HepG2 (cell line): ENCODE measurements around the gene DIS3L2. TPM values are rescaled to one million over a fixed set of nuclear protein-coding genes. Genes with fewer than 3 reads are reported as not detected.

ENCODE experiments used
- ATAC-seq: fragments of 200-7000 bp; cut with Tn5 transposase; 3 replicates; pipeline ENCODE4 v1.9.1; 2020; ENCODE audit warnings: mild to moderate bottlenecking, moderate library complexity
- BruUV-seq: library from RNA; stranded (reverse); fragments of 400-500 nt; replicated peaks from 2 replicates; lab custom pipeline; 2021; lab: Mats Ljungman, UMichigan
- CTCF ChIA-PET: fragments of 300-600 bp; formaldehyde crosslinking; extraction: SDS; loops from one replicate; lab custom pipeline; 2021; ENCODE audit warnings: low total read pairs, inconsistent platforms, low intra/inter-chr PET ratio; lab: Yijun Ruan, JAX
- POLR2A ChIA-PET: fragments of 350-600 bp; sonication (Branson Sonifier 250); formaldehyde crosslinking; loops from one replicate; lab custom pipeline; 2020; ENCODE audit warnings: antibody characterized with exemption, inconsistent platforms; lab: Yijun Ruan, JAX
- DNase-seq: peaks from one replicate; pipeline ENCODE4 v3.0.0-alpha.2; 2015; ENCODE audit warnings: low spot score
- FAIRE-seq: peaks from 3 replicates; lab custom pipeline; 2011; peaks lifted over from hg19 to GRCh38; lab: Jason Lieb, UNC
- H2AFZ ChIP-seq: one replicate; pipeline ENCODE4 v1.6.1; 2011; ENCODE audit warnings: low read length, inconsistent platforms
- H3K27ac ChIP-seq: fragments of 300-600 bp; 3 replicates; pipeline ENCODE4 v1.8.0; 2011; ENCODE audit warnings: mixed run types, mild to moderate bottlenecking, mixed read lengths, low read length, inconsistent platforms; ENCODE audit not compliant: insufficient read depth; ENCODE audit errors: extremely low read length
- H3K27me3 ChIP-seq, 2 experiments: fragments of 200-600 bp in 1 of 2; 2 replicates in 1 of 2; 3 replicates in 1 of 2; pipeline versions ENCODE4 v1.6.0 to v1.8.0; 2011; ENCODE audit warnings: low read length in 2 of 2, mild to moderate bottlenecking in 2 of 2, moderate library complexity in 2 of 2, inconsistent platforms in 1 of 2; ENCODE audit not compliant: insufficient read depth in 2 of 2, control insufficient read depth in 1 of 2
- H3K36me3 ChIP-seq, 2 experiments: fragments of 200-600 bp in 1 of 2; replicated peaks in 1 of 2; 2 replicates in 1 of 2; 3 replicates in 1 of 2; pipeline versions ENCODE4 v1.5.1 to v1.8.0; 2011; ENCODE audit warnings: low read length in 2 of 2, inconsistent platforms in 1 of 2; ENCODE audit not compliant: insufficient read depth in 2 of 2, control insufficient read depth in 1 of 2
- H3K4me1 ChIP-seq: 2 replicates; pipeline ENCODE4 v1.5.1; 2012; ENCODE audit warnings: low read length, inconsistent platforms; ENCODE audit not compliant: insufficient read depth
- H3K4me2 ChIP-seq: 2 replicates; pipeline ENCODE4 v1.6.0; 2011; ENCODE audit warnings: low read depth, low read length, inconsistent platforms
- H3K4me3 ChIP-seq, 3 experiments: fragments of 200-600 bp in 1 of 3; sonication (generic), shearing (Covaris generic) in 1 of 3; replicated peaks in 1 of 3; 2 replicates each; pipeline ENCODE4 v1.5.1; 2011 to 2016; ENCODE audit warnings: low read length in 3 of 3, inconsistent platforms in 2 of 3, low read depth in 2 of 3, mild to moderate bottlenecking in 2 of 3, control low read depth in 1 of 3, mixed read lengths in 1 of 3; ENCODE audit not compliant: insufficient read depth in 1 of 3
- H3K79me2 ChIP-seq: one replicate; pipeline ENCODE4 v1.6.1; 2011; ENCODE audit warnings: low read length, inconsistent platforms; ENCODE audit not compliant: insufficient read depth
- H3K9ac ChIP-seq: 2 replicates; pipeline ENCODE4 v1.6.0; 2011; ENCODE audit warnings: mild to moderate bottlenecking, low read depth, low read length, inconsistent platforms; ENCODE audit not compliant: insufficient read depth
- H3K9me3 ChIP-seq: 2 replicates; pipeline ENCODE4 v1.5.1; 2012; ENCODE audit warnings: mild to moderate bottlenecking, low read length
- H4K20me1 ChIP-seq: 2 replicates; pipeline ENCODE4 v1.6.0; 2011; ENCODE audit warnings: inconsistent platforms, mild to moderate bottlenecking, low read length, moderate library complexity; ENCODE audit not compliant: insufficient read depth
- ATRX ChIP-seq: sonication (generic); formaldehyde crosslinking; IDR thresholded peaks from 2 replicates; pipeline ENCODE4 v1.4.0; 2020; ENCODE audit warnings: missing genetic modification reagents, borderline replicate concordance
- CEBPB ChIP-seq: IDR thresholded peaks from 2 replicates; pipeline ENCODE4 v1.6.1; 2011; ENCODE audit warnings: low read depth, low read length, improper control_type of control experiment, borderline replicate concordance
- DR1 ChIP-seq: sonication (generic); formaldehyde crosslinking; IDR thresholded peaks from 2 replicates; pipeline ENCODE4 v1.8.0; 2021; ENCODE audit warnings: mild to moderate bottlenecking, missing genetic modification reagents, inconsistent platforms
- SMC3 ChIP-seq: IDR thresholded peaks from 2 replicates; pipeline ENCODE4 v1.6.1; 2011; ENCODE audit warnings: low read length, improper control_type of control experiment
- SP4 ChIP-seq: sonication (generic); formaldehyde crosslinking; IDR thresholded peaks from 2 replicates; pipeline ENCODE4 v1.8.1; 2023; ENCODE audit warnings: mild to moderate bottlenecking, missing genetic modification reagents
- SRSF4 ChIP-seq: fragments of 200-400 bp; formaldehyde crosslinking; IDR thresholded peaks from one replicate; pipeline ENCODE4 v1.6.1; 2018; ENCODE audit warnings: mild to moderate bottlenecking, low read depth, low read length, moderate library complexity; ENCODE audit not compliant: poor library complexity, severe bottlenecking
- ZNF263 ChIP-seq: sonication (generic); formaldehyde crosslinking; IDR thresholded peaks from 2 replicates; pipeline ENCODE4 v1.4.0; 2020; ENCODE audit warnings: missing genetic modification reagents
- ZNF282 ChIP-seq: fragments of 450-650 bp; IDR thresholded peaks from 2 replicates; pipeline ENCODE4 v1.6.1; 2018; ENCODE audit not compliant: partially characterized antibody
- WGBS: methylation state at CpG from one replicate; pipeline ENCODE4 v1.1.6; 2017; ENCODE audit warnings: low lambda C conversion rate; 5-methylcytosine and 5-hydroxymethylcytosine counted together
- in situ Hi-C: cut with HindIII; loops from 2 replicates; pipeline ENCODE4 v1.10.0; 2017; ENCODE audit warnings: low pct_unique_long_range_greater_than_20kb; ENCODE audit not compliant: extremely low pct_ligation_motif_present
- intact Hi-C: fragments of 100-400 bp; cut with micrococcal nuclease; formaldehyde crosslinking; loops from one replicate; pipeline ENCODE4 v1.10.0; 2022; ENCODE audit not compliant: unreplicated experiment
- polyA plus RNA-seq, 8 experiments: library from polyadenylated mRNA; depleted of rRNA in 3 of 8; stranded (reverse) in 7 of 8; unstranded in 1 of 8; fragments of >200 nt; fragmentation: Illumina TruSeq in 4 of 8; extraction: Trizol in 4 of 8; gene quantifications; 2 replicates each; pipeline versions ENCODE4 v1.2.1 to v1.2.3, GENCODE V29; 2011 to 2016; ENCODE audit warnings: low read depth in 4 of 8, missing spikeins in 1 of 8, mixed read lengths in 1 of 8; ENCODE audit not compliant: insufficient read depth in 1 of 8
- total RNA-seq, 5 experiments: library from RNA; depleted of rRNA; stranded (reverse); fragments of >200 nt; fragmentation: Illumina TruSeq; extraction: Trizol; gene quantifications; 2 replicates each; pipeline ENCODE4 v1.2.3, GENCODE V29; 2016; ENCODE audit warnings: low read depth in 1 of 5

The DIS3L2 gene
- total and polyA plus RNA-seq, 2 of the 13 experiments (the other 11 are each of a cell fraction or from before 2014, with no cell fraction given) = 7.0 to 23.9 TPM

DNA sequence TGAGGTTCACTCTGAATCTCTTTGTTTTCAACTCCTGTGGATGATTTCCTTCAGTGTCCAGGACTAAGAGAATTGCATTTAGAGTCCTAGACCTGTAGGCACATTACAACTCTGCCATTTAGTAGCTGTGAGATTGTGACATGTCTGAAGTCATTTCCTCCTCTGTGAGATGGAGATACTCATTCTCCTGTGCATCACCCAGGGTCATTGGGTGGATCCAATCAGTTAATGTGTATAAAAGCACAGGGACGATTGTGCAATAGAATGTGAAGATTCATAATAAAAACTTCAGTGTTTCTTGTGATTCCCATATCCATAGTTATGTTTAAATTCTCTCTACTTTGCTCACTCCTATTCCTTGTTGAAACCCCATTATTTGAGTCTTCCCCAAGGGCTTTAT is 113.6 kb downstream of the DIS3L2 start:
- H3K27ac ChIP-seq = no peak overlapping the region
- CTCF ChIA-PET = no interaction called here
- no peak for ATAC-seq
- no peak overlapping the region for H3K4me2 ChIP-seq
- WGBS = 67% methylated on average over 1 of the region's 1 CpG
- no peaks in the 10 kb centered on the region for H3K79me2 ChIP-seq
- H4K20me1 ChIP-seq = no peaks in the 10 kb centered on the region
- BruUV-seq = no TSS peak
- in situ Hi-C loops = no loop called here
- no peak overlapping the region for H2AFZ ChIP-seq
- TF ChIP-seq ATRX (CRISPR knock-in tag) (no peak), SMC3 (no peak), CEBPB (peak; percentile 74), ZNF282 (no peak)
- TF ChIP-seq, all 625 proteins: peak for 1
- DNase-seq = peak; percentile 8
- H3K36me3 ChIP-seq = no peaks in the 10 kb centered on the region
- POLR2A ChIA-PET = no interaction called here
- no peak overlapping the region for H3K9ac ChIP-seq
- intact Hi-C loops = no loop called here
- H3K4me1 ChIP-seq = peaks cover 18% of the 10 kb centered on the region
- no peaks in the 10 kb centered on the region for H3K27me3 ChIP-seq
- H3K4me3 ChIP-seq = no peak overlapping the region
- no peak for FAIRE-seq
- H3K9me3 ChIP-seq = no peaks in the 10 kb centered on the region

DNA sequence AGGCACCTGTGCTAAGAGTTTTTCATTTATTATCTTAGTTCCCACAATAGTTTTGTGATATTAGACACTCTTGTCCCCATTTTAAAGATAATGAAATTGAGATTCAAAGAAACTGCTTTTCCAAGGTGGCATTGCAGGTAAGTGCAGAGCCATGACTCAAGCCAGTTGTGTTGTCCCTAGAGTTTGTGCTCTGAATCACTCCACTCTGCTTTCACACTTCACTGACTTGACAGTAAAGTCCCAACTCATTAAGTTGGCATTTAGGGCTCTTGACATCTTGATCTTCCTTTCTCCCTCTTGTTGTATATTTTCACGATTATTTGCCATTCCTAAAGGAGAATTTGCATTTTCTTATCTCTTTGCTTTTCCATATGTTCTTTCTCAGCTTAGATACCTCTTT is 114.3 kb downstream of the DIS3L2 start:
- Histone ChIP-seq H3K4me1 (peaks cover 18% of the 10 kb centered on the region), H2AFZ (no peak overlapping the region), H3K27ac (no peak overlapping the region), H3K4me2 (no peak overlapping the region), H4K20me1 (no peaks in the 10 kb centered on the region), H3K36me3 (no peaks in the 10 kb centered on the region), H3K9me3 (no peaks in the 10 kb centered on the region), H3K79me2 (no peaks in the 10 kb centered on the region), H3K4me3 (no peak overlapping the region), H3K27me3 (no peaks in the 10 kb centered on the region), H3K9ac (no peak overlapping the region)
- in situ Hi-C loops = no loop called here
- 98% methylated on average over 1 of the region's 1 CpG for WGBS
- no peak for TF ChIP-seq ZNF263
- no peak for TF ChIP-seq SRSF4
- TF ChIP-seq SP4 = no peak
- TF ChIP-seq DR1 = no peak
- ATAC-seq = no peak
- POLR2A ChIA-PET = no interaction called here
- DNase-seq = no peak
- no peak for FAIRE-seq
- CTCF ChIA-PET = no interaction called here
- no TSS peak for BruUV-seq
- intact Hi-C loops = no loop called here
